HepG2 (cell line): ENCODE results near the gene ACVRL1. TPM values are rescaled to one million over a fixed set of nuclear protein-coding genes. Genes with fewer than 3 reads are reported as not detected.

Experiments used
- CCDC6 ChIP-seq: sonication (generic); formaldehyde crosslinking; IDR thresholded peaks from 2 replicates; pipeline ENCODE4 v1.8.1; 2022; ENCODE audit warnings: mild to moderate bottlenecking, missing genetic modification reagents, moderate library complexity
- KLF13 ChIP-seq: sonication (generic); formaldehyde crosslinking; IDR thresholded peaks from 2 replicates; pipeline ENCODE4 v1.4.0; 2020; ENCODE audit warnings: mild to moderate bottlenecking, missing genetic modification reagents
- NBN ChIP-seq: fragments of 450-650 bp; conservative IDR thresholded peaks from 2 replicates; pipeline ENCODE4 v1.6.1; 2017
- POLR2A ChIP-seq, 2 experiments: IDR thresholded peaks; 2 replicates each; pipeline ENCODE4 v1.6.1; 2011; ENCODE audit warnings: low read depth in 2 of 2, low read length in 2 of 2, mild to moderate bottlenecking in 1 of 2, moderate library complexity in 1 of 2; ENCODE audit not compliant: insufficient read depth in 1 of 2
- REPIN1 ChIP-seq: sonication (generic); formaldehyde crosslinking; IDR thresholded peaks from 2 replicates; pipeline ENCODE4 v1.8.0; 2022; ENCODE audit warnings: missing genetic modification reagents, low read depth, mild to moderate bottlenecking, borderline replicate concordance
- SIX4 ChIP-seq: sonication (generic); formaldehyde crosslinking; IDR thresholded peaks from 2 replicates; pipeline ENCODE4 v1.4.0; 2020; ENCODE audit warnings: missing genetic modification reagents
- SMAD1 ChIP-seq: sonication (generic); formaldehyde crosslinking; IDR thresholded peaks from 2 replicates; pipeline ENCODE4 v1.4.0; 2020; ENCODE audit warnings: missing genetic modification reagents, low read depth, mild to moderate bottlenecking, borderline replicate concordance
- SOX6 ChIP-seq, 2 experiments: fragments of 450-650 bp in 1 of 2; sonication (generic) in 1 of 2; formaldehyde crosslinking in 1 of 2; IDR thresholded peaks; 2 replicates each; pipeline versions ENCODE4 v1.4.0 to v1.6.1; 2017 to 2020; ENCODE audit warnings: antibody characterized with exemption in 1 of 2, mild to moderate bottlenecking in 1 of 2, missing genetic modification reagents in 1 of 2
- SP1 ChIP-seq, 2 experiments: fragments of 450-650 bp in 1 of 2; sonication (generic) in 1 of 2; formaldehyde crosslinking in 1 of 2; IDR thresholded peaks; 2 replicates each; pipeline versions ENCODE4 v1.4.0 to v1.6.1; 2016 to 2020; ENCODE audit warnings: missing genetic modification reagents in 1 of 2
- SRSF9 ChIP-seq: fragments of 200-400 bp; formaldehyde crosslinking; IDR thresholded peaks from 2 replicates; pipeline ENCODE4 v1.6.1; 2018; ENCODE audit warnings: borderline replicate concordance, mild to moderate bottlenecking, low read depth, low read length; ENCODE audit not compliant: insufficient read depth, poor library complexity, severe bottlenecking
- ZBTB34 ChIP-seq: sonication (generic); formaldehyde crosslinking; IDR thresholded peaks from 2 replicates; pipeline ENCODE4 v1.8.0; 2022; ENCODE audit warnings: mild to moderate bottlenecking, missing genetic modification reagents
- ZBTB42 ChIP-seq: sonication (generic); formaldehyde crosslinking; IDR thresholded peaks from 2 replicates; pipeline ENCODE4 v1.5.0; 2020; ENCODE audit warnings: mild to moderate bottlenecking, missing genetic modification reagents
- ZC3H13 ChIP-seq: sonication (generic); formaldehyde crosslinking; IDR thresholded peaks from 2 replicates; pipeline ENCODE4 v1.8.1; 2023; ENCODE audit warnings: mild to moderate bottlenecking, missing genetic modification reagents, moderate library complexity
- ZNF576 ChIP-seq: sonication (generic); formaldehyde crosslinking; IDR thresholded peaks from 2 replicates; pipeline ENCODE4 v1.4.0; 2020; ENCODE audit warnings: mild to moderate bottlenecking, missing genetic modification reagents
- ZNF687 ChIP-seq: sonication (generic); formaldehyde crosslinking; IDR thresholded peaks from 2 replicates; pipeline ENCODE4 v1.5.1; 2020; ENCODE audit warnings: mild to moderate bottlenecking, missing genetic modification reagents, moderate library complexity
- ZNF776 ChIP-seq: sonication (generic); formaldehyde crosslinking; IDR thresholded peaks from 2 replicates; pipeline ENCODE4 v1.4.0; 2020; ENCODE audit warnings: mild to moderate bottlenecking, missing genetic modification reagents
- ZSCAN29 ChIP-seq: sonication (generic); formaldehyde crosslinking; conservative IDR thresholded peaks from 2 replicates; pipeline ENCODE4 v1.4.0; 2020; ENCODE audit warnings: mild to moderate bottlenecking, missing genetic modification reagents
- polyA plus RNA-seq, 8 experiments: library from polyadenylated mRNA; depleted of rRNA in 3 of 8; stranded (reverse) in 7 of 8; unstranded in 1 of 8; fragments of >200 nt; fragmentation: Illumina TruSeq in 4 of 8; extraction: Trizol in 4 of 8; gene quantifications; 2 replicates each; pipeline versions ENCODE4 v1.2.1 to v1.2.3, GENCODE V29; 2011 to 2016; ENCODE audit warnings: low read depth in 4 of 8, missing spikeins in 1 of 8, mixed read lengths in 1 of 8; ENCODE audit not compliant: insufficient read depth in 1 of 8
- total RNA-seq, 5 experiments: library from RNA; depleted of rRNA; stranded (reverse); fragments of >200 nt; fragmentation: Illumina TruSeq; extraction: Trizol; gene quantifications; 2 replicates each; pipeline ENCODE4 v1.2.3, GENCODE V29; 2016; ENCODE audit warnings: low read depth in 1 of 5
- TF ChIP-seq, protein P1 (sequence below): sonication (generic); formaldehyde crosslinking; IDR thresholded peaks from 2 replicates; pipeline ENCODE4 v1.8.1; 2022; ENCODE audit warnings: low read depth, mild to moderate bottlenecking, missing genetic modification reagents
- TF ChIP-seq, protein P2 (sequence below): IDR thresholded peaks from 2 replicates; pipeline ENCODE4 v1.6.1; 2016; ENCODE audit warnings: mild to moderate bottlenecking, missing biosample characterization, missing genetic modification reagents

The ACVRL1 gene
- total and polyA plus RNA-seq, 2 of the 13 experiments (the other 11 are each of a cell fraction or from before 2014, with no cell fraction given), result not detected

- TF ChIP-seq, protein P1, sequence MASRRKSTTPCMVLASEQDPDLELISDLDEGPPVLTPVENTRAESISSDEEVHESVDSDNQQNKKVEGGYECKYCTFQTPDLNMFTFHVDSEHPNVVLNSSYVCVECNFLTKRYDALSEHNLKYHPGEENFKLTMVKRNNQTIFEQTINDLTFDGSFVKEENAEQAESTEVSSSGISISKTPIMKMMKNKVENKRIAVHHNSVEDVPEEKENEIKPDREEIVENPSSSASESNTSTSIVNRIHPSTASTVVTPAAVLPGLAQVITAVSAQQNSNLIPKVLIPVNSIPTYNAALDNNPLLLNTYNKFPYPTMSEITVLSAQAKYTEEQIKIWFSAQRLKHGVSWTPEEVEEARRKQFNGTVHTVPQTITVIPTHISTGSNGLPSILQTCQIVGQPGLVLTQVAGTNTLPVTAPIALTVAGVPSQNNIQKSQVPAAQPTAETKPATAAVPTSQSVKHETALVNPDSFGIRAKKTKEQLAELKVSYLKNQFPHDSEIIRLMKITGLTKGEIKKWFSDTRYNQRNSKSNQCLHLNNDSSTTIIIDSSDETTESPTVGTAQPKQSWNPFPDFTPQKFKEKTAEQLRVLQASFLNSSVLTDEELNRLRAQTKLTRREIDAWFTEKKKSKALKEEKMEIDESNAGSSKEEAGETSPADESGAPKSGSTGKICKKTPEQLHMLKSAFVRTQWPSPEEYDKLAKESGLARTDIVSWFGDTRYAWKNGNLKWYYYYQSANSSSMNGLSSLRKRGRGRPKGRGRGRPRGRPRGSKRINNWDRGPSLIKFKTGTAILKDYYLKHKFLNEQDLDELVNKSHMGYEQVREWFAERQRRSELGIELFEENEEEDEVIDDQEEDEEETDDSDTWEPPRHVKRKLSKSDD, result no peak
- TF ChIP-seq ZSCAN29 (CRISPR knock-in tag) (no peak), SP1 (IDR thresholded peaks at IDR 0.05) (no peak), SP1 (CRISPR knock-in tag; IDR thresholded peaks at IDR 0.05) (no peak), KLF13 (0 out of 2 replicates have a peak, but pooled peaks have one; percentile 27), SRSF9 (no peak), ZNF576 (CRISPR knock-in tag) (no peak), REPIN1 (CRISPR knock-in tag) (no peak), ZBTB34 (no peak), SIX4 (CRISPR knock-in tag) (no peak), ZC3H13 (CRISPR knock-in tag) (no peak), POLR2A (IDR thresholded peaks at IDR 0.05; ENCODE audit: insufficient read depth in 1 of 2, low read depth in 2 of 2, low read length in 2 of 2) (no peak), CCDC6 (CRISPR knock-in tag) (0 out of 2 replicates have a peak, but pooled peaks have one; percentile 8), SMAD1 (CRISPR knock-in tag) (0 out of 2 replicates have a peak, but pooled peaks have one; percentile 59), SOX6 (IDR thresholded peaks at IDR 0.05) (no peak), SOX6 (CRISPR knock-in tag; IDR thresholded peaks at IDR 0.05) (0 out of 2 replicates have a peak, but pooled peaks have one; percentile 13), ZNF687 (peak; percentile 4; the same call in 1 of the 2 replicates), ZNF776 (0 out of 2 replicates have a peak, but pooled peaks have one; percentile 39), ZBTB42 (no peak), NBN (no peak)
- TF ChIP-seq, protein P2, sequence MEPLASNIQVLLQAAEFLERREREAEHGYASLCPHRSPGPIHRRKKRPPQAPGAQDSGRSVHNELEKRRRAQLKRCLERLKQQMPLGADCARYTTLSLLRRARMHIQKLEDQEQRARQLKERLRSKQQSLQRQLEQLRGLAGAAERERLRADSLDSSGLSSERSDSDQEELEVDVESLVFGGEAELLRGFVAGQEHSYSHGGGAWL (CRISPR knock-in tag), result 0 out of 2 replicates have a peak, but pooled peaks have one; percentile 24
These were observed 44.8 kb downstream of the ACVRL1 start (continued) for GRCh38 chr12:51951843-51952722.
